ENCODE data around the gene ARHGAP19. TPM values are rescaled to one million over a fixed set of nuclear protein-coding genes. Genes with fewer than 3 reads are reported as not detected.

ARHGAP19 gene
- total RNA-seq, 1 experiment from 2014 or later, result 33.2 TPM

DNA sequence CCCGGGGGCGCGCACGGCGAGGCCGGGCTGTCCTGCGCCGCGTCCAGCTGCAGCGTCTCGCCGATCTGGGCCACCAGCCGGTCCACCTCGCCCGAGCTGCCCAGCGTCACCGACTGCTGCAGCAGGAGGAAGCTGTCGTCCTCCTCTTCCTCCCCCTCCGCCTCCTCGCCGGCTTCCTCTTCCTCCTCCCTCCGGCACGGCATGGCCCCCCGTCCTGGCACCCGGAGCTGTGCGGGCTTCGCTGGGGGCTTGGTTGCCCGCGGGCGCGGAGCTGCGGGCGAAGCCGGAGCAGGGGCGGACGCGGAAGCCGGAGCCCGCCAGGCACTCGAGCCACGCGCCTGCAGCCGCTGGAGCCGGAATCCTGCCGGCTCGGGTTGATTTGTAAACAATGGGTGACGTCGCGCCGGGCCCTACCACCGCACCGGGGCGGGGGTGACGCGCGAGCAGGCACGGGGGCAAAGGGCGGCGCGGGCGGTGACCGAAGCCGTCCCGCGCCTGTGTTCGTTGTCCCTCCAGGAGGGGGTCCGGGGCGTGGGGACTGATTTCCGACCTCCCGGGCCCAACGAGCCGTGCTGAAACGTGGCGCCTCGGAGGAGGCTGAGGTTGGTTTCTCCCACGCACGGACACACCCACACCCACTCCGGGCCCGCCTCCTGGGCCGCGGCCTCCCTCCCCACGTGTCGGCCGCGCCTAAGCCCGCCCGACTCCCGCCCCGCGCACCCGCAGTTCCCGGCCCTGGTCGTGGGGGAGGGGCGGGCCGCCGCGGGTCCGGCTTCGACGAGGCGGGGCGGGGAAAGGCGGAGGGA lies 42.1 kb upstream of the ARHGAP19 start, which contains the start of gene FRAT2:
TSS of gene FRAT2 (minus strand) at position 360 of the 806 bp plus-strand sequence. CDS start at position 203, 157 bp downstream.
- Mint-ChIP-seq H3K9me3 (peaks cover 2 to 3% of the 10 kb centered on the region in 2 experiments; a peak in 1 of 5 replicates), H3K4me3 (peak within 1 kb of the TSS; percentile 95 to 96), H3K27ac (peak within 1 kb of the TSS; percentile 78 to 98 (median 92)), H3K4me1 (peaks cover 59 to 65% of the 10 kb centered on the region in 2 experiments), H3K27me3 (ENCODE audit: low read depth) (no peaks in the 10 kb centered on the region; the same call in 1 of the 2 replicates), H3K36me3 (ENCODE audit: insufficient read depth in 1 of 3, low read depth in 3 of 3) (peaks cover 10 to 44% (median 37%) of the 10 kb centered on the region in 3 experiments)
- peaks cover 3% of the 10 kb centered on the region for H4K20me1 ChIP-seq (ENCODE audit: control insufficient read depth, insufficient read depth, insufficient read length)
- H3K14ac ChIP-seq (ENCODE audit: insufficient read depth, low read length), result peak within 1 kb of the TSS; percentile 99
- H4K5ac ChIP-seq (ENCODE audit: insufficient read length, low read depth, low read length), result no peak within 1 kb of the TSS
- H3K4me1 ChIP-seq (ENCODE audit: insufficient read depth, low read length), result peaks cover 15% of the 10 kb centered on the region
- no peak within 1 kb of the TSS for H2AFZ ChIP-seq (ENCODE audit: low read length)
- H3K9ac ChIP-seq (ENCODE audit: extremely low read depth, insufficient read length, low read length), result peak within 1 kb of the TSS; percentile 77
- H3K79me1 ChIP-seq (ENCODE audit: insufficient read depth, low read depth, low read length, poor library complexity, severe bottlenecking), result peaks cover 4% of the 10 kb centered on the region
- H3K56ac ChIP-seq (ENCODE audit: insufficient read length, low read depth, low read length), result no peak within 1 kb of the TSS
- H3K27ac ChIP-seq (ENCODE audit: insufficient read length, low read depth, low read length), result no peak within 1 kb of the TSS
- H2BK15ac ChIP-seq (ENCODE audit: low read depth, low read length), result no peak within 1 kb of the TSS
- no peak within 1 kb of the TSS; the same call in 1 of the 2 replicates for H3K4ac ChIP-seq (ENCODE audit: low read depth, low read length)
- H3K23ac ChIP-seq (ENCODE audit: insufficient read length, low read depth, low read length), result no peak within 1 kb of the TSS
- no peaks in the 10 kb centered on the region for H3K27me3 ChIP-seq (ENCODE audit: insufficient read depth, low read length)
- no peak within 1 kb of the TSS for H2BK20ac ChIP-seq (ENCODE audit: low read depth, low read length, poor library complexity, severe bottlenecking)
- TF ChIP-seq, protein P1, sequence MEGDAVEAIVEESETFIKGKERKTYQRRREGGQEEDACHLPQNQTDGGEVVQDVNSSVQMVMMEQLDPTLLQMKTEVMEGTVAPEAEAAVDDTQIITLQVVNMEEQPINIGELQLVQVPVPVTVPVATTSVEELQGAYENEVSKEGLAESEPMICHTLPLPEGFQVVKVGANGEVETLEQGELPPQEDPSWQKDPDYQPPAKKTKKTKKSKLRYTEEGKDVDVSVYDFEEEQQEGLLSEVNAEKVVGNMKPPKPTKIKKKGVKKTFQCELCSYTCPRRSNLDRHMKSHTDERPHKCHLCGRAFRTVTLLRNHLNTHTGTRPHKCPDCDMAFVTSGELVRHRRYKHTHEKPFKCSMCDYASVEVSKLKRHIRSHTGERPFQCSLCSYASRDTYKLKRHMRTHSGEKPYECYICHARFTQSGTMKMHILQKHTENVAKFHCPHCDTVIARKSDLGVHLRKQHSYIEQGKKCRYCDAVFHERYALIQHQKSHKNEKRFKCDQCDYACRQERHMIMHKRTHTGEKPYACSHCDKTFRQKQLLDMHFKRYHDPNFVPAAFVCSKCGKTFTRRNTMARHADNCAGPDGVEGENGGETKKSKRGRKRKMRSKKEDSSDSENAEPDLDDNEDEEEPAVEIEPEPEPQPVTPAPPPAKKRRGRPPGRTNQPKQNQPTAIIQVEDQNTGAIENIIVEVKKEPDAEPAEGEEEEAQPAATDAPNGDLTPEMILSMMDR (conservative IDR thresholded peaks at IDR 0.05), result no peak
- no peak within 1 kb of the TSS for H4K8ac ChIP-seq (replicated peaks; ENCODE audit: insufficient read length, low read depth, low read length)
- H3K23me2 ChIP-seq (ENCODE audit: insufficient read length, low read depth, low read length, poor library complexity, severe bottlenecking), result peaks cover 20% of the 10 kb centered on the region
- no peak within 1 kb of the TSS for H2AK5ac ChIP-seq (ENCODE audit: insufficient read length, low read length)
- peaks cover 11% of the 10 kb centered on the region; the same call in 1 of the 2 replicates for H3K79me2 ChIP-seq (ENCODE audit: insufficient read depth, low read length)
- WGBS (ENCODE audit: extremely low coverage, insufficient read length, low lambda C conversion rate), result no CpG with 5 or more reads among the region's 103 CpGs
- no peak within 1 kb of the TSS for H3T11ph ChIP-seq (ENCODE audit: low read length)
- DNase-seq, result peak; percentile 92
- no peak within 1 kb of the TSS for H2BK120ac ChIP-seq (ENCODE audit: low read depth, low read length, poor library complexity, severe bottlenecking)
- H2BK12ac ChIP-seq (ENCODE audit: insufficient read length, low read depth, low read length), result no peak within 1 kb of the TSS
- peak within 1 kb of the TSS; percentile 80 for H3K4me2 ChIP-seq (ENCODE audit: insufficient read depth, insufficient read length, low read length)
- no peak within 1 kb of the TSS for H2BK5ac ChIP-seq (ENCODE audit: insufficient read length, low read length)
- H3K18ac ChIP-seq (ENCODE audit: insufficient read length, low read depth, low read length), result peak within 1 kb of the TSS; percentile 97
- H3K9me3 ChIP-seq (ENCODE audit: control insufficient read depth, low read depth, low read length), result no peaks in the 10 kb centered on the region
- no peak within 1 kb of the TSS for H4K91ac ChIP-seq (ENCODE audit: insufficient read length, low read depth, low read length)
